ENCODE results near the gene CHD9.

Gene CHD9

GRCh38 chr16:53080345-53081031 is 25.7 kb downstream of the CHD9 start:
- H3K9ac ChIP-seq (ENCODE audit: low read length) = no peak overlapping the region
- peak overlapping the region; percentile 83 for H3K27ac ChIP-seq (ENCODE audit: low read depth, low read length)
- no peaks in the 10 kb centered on the region for H3K9me3 ChIP-seq (ENCODE audit: low read length)
- H3K27me3 ChIP-seq (ENCODE audit: control insufficient read depth in 1 of 2, insufficient read depth in 2 of 2, low read length in 2 of 2) = no peaks in the 10 kb centered on the region
- H3K36me3 ChIP-seq (ENCODE audit: insufficient read depth, low read length) = no peaks in the 10 kb centered on the region
- H3K4me3 ChIP-seq (ENCODE audit: low read depth in 1 of 2, low read length in 2 of 2) = peak overlapping the region in 1 of 2 donors; percentile 20
- H3K4me1 ChIP-seq (ENCODE audit: insufficient read depth, low read length) = peaks cover 43% of the 10 kb centered on the region

- Histone ChIP-seq H3K4me3 (ENCODE audit: low read depth in 1 of 2, low read length in 2 of 2) (peak overlapping the region in 1 of 2 donors; percentile 20), H3K27me3 (ENCODE audit: control insufficient read depth in 1 of 2, insufficient read depth in 2 of 2, low read length in 2 of 2) (no peaks in the 10 kb centered on the region), H3K36me3 (ENCODE audit: insufficient read depth, low read length) (no peaks in the 10 kb centered on the region), H3K9me3 (ENCODE audit: low read length) (no peaks in the 10 kb centered on the region), H3K27ac (ENCODE audit: low read depth, low read length) (peak overlapping the region; percentile 83), H3K9ac (ENCODE audit: low read length) (no peak overlapping the region), H3K4me1 (ENCODE audit: insufficient read depth, low read length) (peaks cover 45% of the 10 kb centered on the region)
These were observed 26.2 kb downstream of the CHD9 start for GRCh38 chr16:53081032-53081424.

- no peak overlapping the region for H3K27ac ChIP-seq (ENCODE audit: low read depth, low read length)
- no peaks in the 10 kb centered on the region for H3K9me3 ChIP-seq (ENCODE audit: low read length)
- no peak overlapping the region for H3K4me3 ChIP-seq (ENCODE audit: low read depth in 1 of 2, low read length in 2 of 2)
- H3K9ac ChIP-seq (ENCODE audit: low read length) = no peak overlapping the region
- H3K4me1 ChIP-seq (ENCODE audit: insufficient read depth, low read length) = peaks cover 53% of the 10 kb centered on the region
- H3K27me3 ChIP-seq (ENCODE audit: control insufficient read depth in 1 of 2, insufficient read depth in 2 of 2, low read length in 2 of 2) = no peaks in the 10 kb centered on the region
- no peaks in the 10 kb centered on the region for H3K36me3 ChIP-seq (ENCODE audit: insufficient read depth, low read length)
These were observed 27.1 kb downstream of the CHD9 start for GRCh38 chr16:53081686-53082407.

GRCh38 chr16:53082509-53082908 is 27.7 kb downstream of the CHD9 start:
- Histone ChIP-seq H3K9ac (ENCODE audit: low read length) (no peak overlapping the region), H3K27me3 (ENCODE audit: control insufficient read depth in 1 of 2, insufficient read depth in 2 of 2, low read length in 2 of 2) (no peaks in the 10 kb centered on the region), H3K4me3 (ENCODE audit: low read depth in 1 of 2, low read length in 2 of 2) (no peak overlapping the region), H3K4me1 (ENCODE audit: insufficient read depth, low read length) (peaks cover 60% of the 10 kb centered on the region), H3K27ac (ENCODE audit: low read depth, low read length) (no peak overlapping the region), H3K9me3 (ENCODE audit: low read length) (no peaks in the 10 kb centered on the region), H3K36me3 (ENCODE audit: insufficient read depth, low read length) (no peaks in the 10 kb centered on the region)

GRCh38 chr16:53083119-53083518 is 28.3 kb downstream of the CHD9 start:
- Histone ChIP-seq H3K27ac (ENCODE audit: low read depth, low read length) (no peak overlapping the region), H3K4me3 (ENCODE audit: low read depth in 1 of 2, low read length in 2 of 2) (no peak overlapping the region), H3K4me1 (ENCODE audit: insufficient read depth, low read length) (peaks cover 64% of the 10 kb centered on the region), H3K27me3 (ENCODE audit: control insufficient read depth in 1 of 2, insufficient read depth in 2 of 2, low read length in 2 of 2) (no peaks in the 10 kb centered on the region), H3K36me3 (ENCODE audit: insufficient read depth, low read length) (no peaks in the 10 kb centered on the region), H3K9me3 (ENCODE audit: low read length) (no peaks in the 10 kb centered on the region), H3K9ac (ENCODE audit: low read length) (no peak overlapping the region)

GRCh38 chr16:53084141-53084541 is 29.4 kb downstream of the CHD9 start:
- H3K9me3 ChIP-seq (ENCODE audit: low read length) = no peaks in the 10 kb centered on the region
- no peaks in the 10 kb centered on the region for H3K36me3 ChIP-seq (ENCODE audit: insufficient read depth, low read length)
- no peak overlapping the region for H3K9ac ChIP-seq (ENCODE audit: low read length)
- H3K4me3 ChIP-seq (ENCODE audit: low read depth in 1 of 2, low read length in 2 of 2) = no peak overlapping the region
- no peak overlapping the region for H3K27ac ChIP-seq (ENCODE audit: low read depth, low read length)
- H3K27me3 ChIP-seq (ENCODE audit: control insufficient read depth in 1 of 2, insufficient read depth in 2 of 2, low read length in 2 of 2) = no peaks in the 10 kb centered on the region
- H3K4me1 ChIP-seq (ENCODE audit: insufficient read depth, low read length) = peaks cover 56% of the 10 kb centered on the region

GRCh38 chr16:53084746-53085334 is 30.0 kb downstream of the CHD9 start:
- peaks cover 56% of the 10 kb centered on the region for H3K4me1 ChIP-seq (ENCODE audit: insufficient read depth, low read length)
- no peak overlapping the region for H3K27ac ChIP-seq (ENCODE audit: low read depth, low read length)

GRCh38 chr16:53085369-53085843 is 30.6 kb downstream of the CHD9 start:
- Histone ChIP-seq H3K4me1 (ENCODE audit: insufficient read depth, low read length) (peaks cover 56% of the 10 kb centered on the region), H3K36me3 (ENCODE audit: insufficient read depth, low read length) (no peaks in the 10 kb centered on the region), H3K9me3 (ENCODE audit: low read length) (no peaks in the 10 kb centered on the region), H3K9ac (ENCODE audit: low read length) (no peak overlapping the region), H3K27me3 (ENCODE audit: control insufficient read depth in 1 of 2, insufficient read depth in 2 of 2, low read length in 2 of 2) (no peaks in the 10 kb centered on the region), H3K27ac (ENCODE audit: low read depth, low read length) (peak overlapping the region; percentile 22), H3K4me3 (ENCODE audit: low read depth in 1 of 2, low read length in 2 of 2) (no peak overlapping the region)

More at GRCh38 chr16:53084746-53085334, 30.0 kb downstream of the CHD9 start:
- no peak overlapping the region for H3K9ac ChIP-seq (ENCODE audit: low read length)
- H3K9me3 ChIP-seq (ENCODE audit: low read length) = no peaks in the 10 kb centered on the region
- no peaks in the 10 kb centered on the region for H3K27me3 ChIP-seq (ENCODE audit: control insufficient read depth in 1 of 2, insufficient read depth in 2 of 2, low read length in 2 of 2)
- H3K36me3 ChIP-seq (ENCODE audit: insufficient read depth, low read length) = no peaks in the 10 kb centered on the region
- no peak overlapping the region for H3K4me3 ChIP-seq (ENCODE audit: low read depth in 1 of 2, low read length in 2 of 2)

GRCh38 chr16:53085931-53086421 is 31.2 kb downstream of the CHD9 start:
- Histone ChIP-seq H3K9me3 (ENCODE audit: low read length) (no peaks in the 10 kb centered on the region), H3K4me1 (ENCODE audit: insufficient read depth, low read length) (peaks cover 54% of the 10 kb centered on the region), H3K4me3 (ENCODE audit: low read depth in 1 of 2, low read length in 2 of 2) (no peak overlapping the region), H3K27me3 (ENCODE audit: control insufficient read depth in 1 of 2, insufficient read depth in 2 of 2, low read length in 2 of 2) (no peaks in the 10 kb centered on the region), H3K9ac (ENCODE audit: low read length) (no peak overlapping the region), H3K36me3 (ENCODE audit: insufficient read depth, low read length) (no peaks in the 10 kb centered on the region), H3K27ac (ENCODE audit: low read depth, low read length) (no peak overlapping the region)

- no peak overlapping the region for H3K9ac ChIP-seq (ENCODE audit: low read length)
- no peak overlapping the region for H3K4me3 ChIP-seq (ENCODE audit: low read depth in 1 of 2, low read length in 2 of 2)
- H3K27me3 ChIP-seq (ENCODE audit: control insufficient read depth in 1 of 2, insufficient read depth in 2 of 2, low read length in 2 of 2) = no peaks in the 10 kb centered on the region
- peak overlapping the region; percentile 48 for H3K27ac ChIP-seq (ENCODE audit: low read depth, low read length)
- no peaks in the 10 kb centered on the region for H3K36me3 ChIP-seq (ENCODE audit: insufficient read depth, low read length)
- H3K4me1 ChIP-seq (ENCODE audit: insufficient read depth, low read length) = peaks cover 59% of the 10 kb centered on the region
- no peaks in the 10 kb centered on the region for H3K9me3 ChIP-seq (ENCODE audit: low read length)
These were observed 32.3 kb downstream of the CHD9 start for GRCh38 chr16:53087101-53087500.

- H3K9me3 ChIP-seq (ENCODE audit: low read length) = no peaks in the 10 kb centered on the region
- H3K4me1 ChIP-seq (ENCODE audit: insufficient read depth, low read length) = peaks cover 63% of the 10 kb centered on the region
- H3K27ac ChIP-seq (ENCODE audit: low read depth, low read length) = peak overlapping the region; percentile 94
- no peaks in the 10 kb centered on the region for H3K27me3 ChIP-seq (ENCODE audit: control insufficient read depth in 1 of 2, insufficient read depth in 2 of 2, low read length in 2 of 2)
- H3K4me3 ChIP-seq (ENCODE audit: low read depth in 1 of 2, low read length in 2 of 2) = no peak overlapping the region
- peak overlapping the region; percentile 13 for H3K9ac ChIP-seq (ENCODE audit: low read length)
- H3K36me3 ChIP-seq (ENCODE audit: insufficient read depth, low read length) = no peaks in the 10 kb centered on the region
These were observed 34.9 kb downstream of the CHD9 start for GRCh38 chr16:53089434-53090285.

Measured in muscle layer of colon (tissue), 2 donors.